WTC11 (cell line): ENCODE results near the gene BIRC2. TPM values are rescaled to one million over a fixed set of nuclear protein-coding genes. Genes with fewer than 3 reads are reported as not detected.

ENCODE experiments used
- ATAC-seq: fragments of 200-7000 bp; cut with Tn5 transposase; 2 replicates; pipeline ENCODE4 v1.10.0; 2021; ENCODE audit warnings: mild to moderate bottlenecking, moderate library complexity
- CTCF ChIA-PET: fragments of 300-600 bp; sonication (Branson Sonifier 250); formaldehyde crosslinking; loops from one replicate; lab custom pipeline; 2021; ENCODE audit warnings: antibody characterized with exemption; lab: Charles Lee
- POLR2A ChIA-PET: fragments of 350-600 bp; sonication (Branson Sonifier 250); formaldehyde crosslinking; loops from one replicate; lab custom pipeline; 2021; ENCODE audit warnings: antibody characterized with exemption; lab: Charles Lee
- DNase-seq: peaks from one replicate; pipeline ENCODE4 v3.0.0; 2021; ENCODE audit warnings: low spot score
- H3K27ac Mint-ChIP-seq: 2 replicates; pipeline ENCODE4 v1.8.0; 2021; ENCODE audit warnings: mixed read lengths
- H3K27me3 Mint-ChIP-seq: 2 replicates; pipeline ENCODE4 v1.8.0; 2021; ENCODE audit warnings: low read depth, mild to moderate bottlenecking, moderate library complexity, mixed read lengths
- H3K36me3 Mint-ChIP-seq: 2 replicates; pipeline ENCODE4 v1.8.0; 2021; ENCODE audit warnings: mixed read lengths
- H3K4me1 Mint-ChIP-seq: 2 replicates; pipeline ENCODE4 v1.8.0; 2022; ENCODE audit warnings: mixed read lengths
- H3K4me3 Mint-ChIP-seq: 2 replicates; pipeline ENCODE4 v1.8.0; 2021; ENCODE audit warnings: mild to moderate bottlenecking, moderate library complexity, mixed read lengths
- H3K9me3 Mint-ChIP-seq: 2 replicates; pipeline ENCODE4 v1.8.0; 2021; ENCODE audit warnings: mixed read lengths
- ATF2 ChIP-seq: sonication (generic); formaldehyde crosslinking; IDR thresholded peaks from 2 replicates; pipeline ENCODE4 v1.8.1; 2022; ENCODE audit warnings: low read depth, missing genetic modification reagents, borderline replicate concordance
- E2F4 ChIP-seq: sonication (generic); formaldehyde crosslinking; IDR thresholded peaks from 2 replicates; pipeline ENCODE4 v1.8.1; 2022; ENCODE audit warnings: low read depth, mild to moderate bottlenecking, moderate library complexity, missing genetic modification reagents, borderline replicate concordance
- ELF4 ChIP-seq: sonication (generic); formaldehyde crosslinking; IDR thresholded peaks from 2 replicates; pipeline ENCODE4 v1.8.1; 2022; ENCODE audit warnings: low read depth, mild to moderate bottlenecking, moderate library complexity, missing genetic modification reagents
- ESRRA ChIP-seq: sonication (generic); formaldehyde crosslinking; IDR thresholded peaks from 2 replicates; pipeline ENCODE4 v1.8.1; 2022; ENCODE audit warnings: mild to moderate bottlenecking, missing genetic modification reagents, borderline replicate concordance
- FOXJ3 ChIP-seq: sonication (generic); formaldehyde crosslinking; IDR thresholded peaks from 2 replicates; pipeline ENCODE4 v1.9.0; 2021; ENCODE audit warnings: missing genetic modification reagents, mild to moderate bottlenecking, borderline replicate concordance
- FOXP1 ChIP-seq: sonication (generic); formaldehyde crosslinking; IDR thresholded peaks from 2 replicates; pipeline ENCODE4 v1.8.0; 2022; ENCODE audit warnings: missing genetic modification reagents, mild to moderate bottlenecking, moderate library complexity, borderline replicate concordance
- FOXP4 ChIP-seq: sonication (generic); formaldehyde crosslinking; IDR thresholded peaks from 2 replicates; pipeline ENCODE4 v1.8.0; 2022; ENCODE audit warnings: mild to moderate bottlenecking, missing genetic modification reagents
- GABPB1 ChIP-seq: sonication (generic); formaldehyde crosslinking; IDR thresholded peaks from 2 replicates; pipeline ENCODE4 v1.8.1; 2023; ENCODE audit warnings: mild to moderate bottlenecking, missing genetic modification reagents
- GTF2I ChIP-seq: fragments of 250-450 bp; sonication (Bioruptor Pico); conservative IDR thresholded peaks from 2 replicates; pipeline ENCODE4 v1.4.0; 2021; ENCODE audit warnings: mild to moderate bottlenecking
- IRF1 ChIP-seq: sonication (generic); formaldehyde crosslinking; IDR thresholded peaks from 2 replicates; pipeline ENCODE4 v1.8.0; 2023; ENCODE audit warnings: missing genetic modification reagents
- JUN ChIP-seq: sonication (generic); formaldehyde crosslinking; IDR thresholded peaks from 2 replicates; pipeline ENCODE4 v1.8.0; 2023; ENCODE audit warnings: mild to moderate bottlenecking, missing genetic modification reagents
- MYBL2 ChIP-seq: sonication (generic); formaldehyde crosslinking; IDR thresholded peaks from 2 replicates; pipeline ENCODE4 v1.8.1; 2023; ENCODE audit warnings: mild to moderate bottlenecking, moderate library complexity, missing genetic modification reagents
- NFE2L1 ChIP-seq: sonication (generic); formaldehyde crosslinking; IDR thresholded peaks from 2 replicates; pipeline ENCODE4 v1.8.1; 2023; ENCODE audit warnings: missing genetic modification reagents
- NFYB ChIP-seq: sonication (generic); formaldehyde crosslinking; conservative IDR thresholded peaks from 2 replicates; pipeline ENCODE4 v1.8.0; 2022; ENCODE audit warnings: low read depth, missing genetic modification reagents
- OVOL2 ChIP-seq: fragments of 250-450 bp; sonication (Bioruptor Pico); IDR thresholded peaks from 2 replicates; pipeline ENCODE4 v1.9.0; 2021; ENCODE audit warnings: mild to moderate bottlenecking, borderline replicate concordance
- SP1 ChIP-seq: sonication (generic); formaldehyde crosslinking; conservative IDR thresholded peaks from 2 replicates; pipeline ENCODE4 v1.8.1; 2022; ENCODE audit warnings: missing genetic modification reagents
- TP53 ChIP-seq: sonication (generic); formaldehyde crosslinking; IDR thresholded peaks from 2 replicates; pipeline ENCODE4 v1.8.1; 2023; ENCODE audit warnings: mild to moderate bottlenecking, missing genetic modification reagents
- ZBTB21 ChIP-seq: sonication (generic); formaldehyde crosslinking; IDR thresholded peaks from 2 replicates; pipeline ENCODE4 v1.8.1; 2023; ENCODE audit warnings: mild to moderate bottlenecking, missing genetic modification reagents, borderline replicate concordance
- ZNF121 ChIP-seq: sonication (generic); formaldehyde crosslinking; IDR thresholded peaks from 2 replicates; pipeline ENCODE4 v1.8.0; 2023; ENCODE audit warnings: missing genetic modification reagents
- ZNF396 ChIP-seq: fragments of 250-450 bp; sonication (Bioruptor Pico); IDR thresholded peaks from 2 replicates; pipeline ENCODE4 v1.8.0; 2021; ENCODE audit warnings: mild to moderate bottlenecking, moderate library complexity, borderline replicate concordance
- ZNF416 ChIP-seq: fragments of 250-450 bp; sonication (Bioruptor Pico); IDR thresholded peaks from 2 replicates; pipeline ENCODE4 v1.9.0; 2021; ENCODE audit warnings: mild to moderate bottlenecking, inconsistent platforms
- ZNF423 ChIP-seq: fragments of 250-450 bp; sonication (Bioruptor Pico); IDR thresholded peaks from 2 replicates; pipeline ENCODE4 v2.1.2; 2022; ENCODE audit warnings: mild to moderate bottlenecking, moderate library complexity
- total RNA-seq: library from RNA; stranded (reverse); gene quantifications from 3 replicates; pipeline ENCODE4 v1.2.3, GENCODE V29; 2021
- TF ChIP-seq, protein P1 (sequence below): fragments of 250-450 bp; sonication (Bioruptor Pico); IDR thresholded peaks from 2 replicates; pipeline ENCODE4 v1.9.0; 2021; ENCODE audit warnings: mild to moderate bottlenecking, borderline replicate concordance

Gene BIRC2
- total RNA-seq, 1 experiment from 2014 or later: 22.3 TPM

- ATAC-seq: no peak
- H3K27me3 Mint-ChIP-seq: no peaks in the 10 kb centered on the region
- peaks cover 3% of the 10 kb centered on the region for H3K4me1 Mint-ChIP-seq
- H3K4me3 Mint-ChIP-seq: no peak overlapping the region
- DNase-seq: no peak
- no peaks in the 10 kb centered on the region for H3K9me3 Mint-ChIP-seq
- ChIA-PET POLR2A (no interaction called here), CTCF (interaction anchor here (1.0 to 4.1 kb wide), 4 partner anchors 14 to 261 kb away, joined by 3 to 26 read pairs (median 8); no protein-coding TSS in a partner anchor)
- peaks cover 19% of the 10 kb centered on the region for H3K36me3 Mint-ChIP-seq
- no peak overlapping the region for H3K27ac Mint-ChIP-seq
- TF ChIP-seq FOXP4: no peak
- TF ChIP-seq ATF2 (CRISPR knock-in tag): no peak
- TF ChIP-seq ZNF423 (CRISPR knock-in tag): no peak
- no peak for TF ChIP-seq NFYB (CRISPR knock-in tag)
- no peak for TF ChIP-seq ZBTB21 (CRISPR knock-in tag)
- TF ChIP-seq ESRRA (CRISPR knock-in tag): no peak
- no peak for TF ChIP-seq ELF4 (CRISPR knock-in tag)
- TF ChIP-seq GTF2I: no peak
- no peak for TF ChIP-seq FOXP1 (CRISPR knock-in tag)
- no peak for TF ChIP-seq GABPB1 (CRISPR knock-in tag)
- TF ChIP-seq JUN (CRISPR knock-in tag): no peak
- no peak for TF ChIP-seq OVOL2
- TF ChIP-seq MYBL2 (CRISPR knock-in tag): no peak
- TF ChIP-seq, protein P1, sequence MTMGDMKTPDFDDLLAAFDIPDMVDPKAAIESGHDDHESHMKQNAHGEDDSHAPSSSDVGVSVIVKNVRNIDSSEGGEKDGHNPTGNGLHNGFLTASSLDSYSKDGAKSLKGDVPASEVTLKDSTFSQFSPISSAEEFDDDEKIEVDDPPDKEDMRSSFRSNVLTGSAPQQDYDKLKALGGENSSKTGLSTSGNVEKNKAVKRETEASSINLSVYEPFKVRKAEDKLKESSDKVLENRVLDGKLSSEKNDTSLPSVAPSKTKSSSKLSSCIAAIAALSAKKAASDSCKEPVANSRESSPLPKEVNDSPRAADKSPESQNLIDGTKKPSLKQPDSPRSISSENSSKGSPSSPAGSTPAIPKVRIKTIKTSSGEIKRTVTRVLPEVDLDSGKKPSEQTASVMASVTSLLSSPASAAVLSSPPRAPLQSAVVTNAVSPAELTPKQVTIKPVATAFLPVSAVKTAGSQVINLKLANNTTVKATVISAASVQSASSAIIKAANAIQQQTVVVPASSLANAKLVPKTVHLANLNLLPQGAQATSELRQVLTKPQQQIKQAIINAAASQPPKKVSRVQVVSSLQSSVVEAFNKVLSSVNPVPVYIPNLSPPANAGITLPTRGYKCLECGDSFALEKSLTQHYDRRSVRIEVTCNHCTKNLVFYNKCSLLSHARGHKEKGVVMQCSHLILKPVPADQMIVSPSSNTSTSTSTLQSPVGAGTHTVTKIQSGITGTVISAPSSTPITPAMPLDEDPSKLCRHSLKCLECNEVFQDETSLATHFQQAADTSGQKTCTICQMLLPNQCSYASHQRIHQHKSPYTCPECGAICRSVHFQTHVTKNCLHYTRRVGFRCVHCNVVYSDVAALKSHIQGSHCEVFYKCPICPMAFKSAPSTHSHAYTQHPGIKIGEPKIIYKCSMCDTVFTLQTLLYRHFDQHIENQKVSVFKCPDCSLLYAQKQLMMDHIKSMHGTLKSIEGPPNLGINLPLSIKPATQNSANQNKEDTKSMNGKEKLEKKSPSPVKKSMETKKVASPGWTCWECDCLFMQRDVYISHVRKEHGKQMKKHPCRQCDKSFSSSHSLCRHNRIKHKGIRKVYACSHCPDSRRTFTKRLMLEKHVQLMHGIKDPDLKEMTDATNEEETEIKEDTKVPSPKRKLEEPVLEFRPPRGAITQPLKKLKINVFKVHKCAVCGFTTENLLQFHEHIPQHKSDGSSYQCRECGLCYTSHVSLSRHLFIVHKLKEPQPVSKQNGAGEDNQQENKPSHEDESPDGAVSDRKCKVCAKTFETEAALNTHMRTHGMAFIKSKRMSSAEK (CRISPR knock-in tag): no peak
Observed at GRCh38 chr11:102405501-102405900, 58.5 kb downstream of the BIRC2 start.

DNA sequence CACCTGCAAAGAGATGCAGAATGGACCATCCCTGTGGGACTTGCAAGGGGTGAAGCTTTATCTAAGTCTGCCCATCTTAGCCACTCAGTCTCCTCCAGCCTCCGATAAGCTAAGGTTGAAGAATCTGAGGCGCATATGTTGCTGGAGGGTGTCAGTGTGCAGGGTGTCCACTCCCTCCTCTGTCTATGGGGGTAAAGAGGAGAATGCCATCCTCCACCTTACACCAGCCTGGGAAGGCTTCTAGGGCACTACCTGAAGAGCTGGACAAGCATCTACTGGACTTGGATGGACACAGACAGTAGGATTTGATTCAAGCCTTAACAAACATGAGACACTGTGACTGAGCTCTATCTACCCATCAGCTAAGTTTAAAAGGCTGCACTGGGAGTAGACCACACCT is 59.1 kb downstream of the BIRC2 start:
- H3K27me3 Mint-ChIP-seq: no peaks in the 10 kb centered on the region
- H3K9me3 Mint-ChIP-seq: no peaks in the 10 kb centered on the region
- DNase-seq (no peak), ATAC-seq (no peak)
- no peak overlapping the region for H3K27ac Mint-ChIP-seq
- peaks cover 3% of the 10 kb centered on the region for H3K4me1 Mint-ChIP-seq
- CTCF ChIA-PET: interaction anchor here (0.8 to 4.1 kb wide), 7 partner anchors 9 to 260 kb away, joined by 3 to 26 read pairs (median 7); no protein-coding TSS in a partner anchor
- POLR2A ChIA-PET: no interaction called here
- peaks cover 14% of the 10 kb centered on the region for H3K36me3 Mint-ChIP-seq
- no peak overlapping the region for H3K4me3 Mint-ChIP-seq
- no peak for TF ChIP-seq GABPB1 (CRISPR knock-in tag)
- no peak for TF ChIP-seq FOXJ3 (CRISPR knock-in tag)
- no peak for TF ChIP-seq MYBL2 (CRISPR knock-in tag)
- no peak for TF ChIP-seq ZNF396
- no peak for TF ChIP-seq NFE2L1
- TF ChIP-seq E2F4 (CRISPR knock-in tag): no peak
- TF ChIP-seq IRF1 (CRISPR knock-in tag): no peak
- no peak for TF ChIP-seq ZNF416
- no peak for TF ChIP-seq SP1 (CRISPR knock-in tag)
- TF ChIP-seq TP53: no peak
- TF ChIP-seq ZNF121 (CRISPR knock-in tag): no peak
- no peak for TF ChIP-seq FOXP4
